ENCODE measurements around the gene LMAN2. TPM values are rescaled to one million over a fixed set of nuclear protein-coding genes. Genes with fewer than 3 reads are reported as not detected.

Gene LMAN2
- total and polyA plus RNA-seq, 12 donors: 46.3 to 215 (median 56.3) TPM

DNA sequence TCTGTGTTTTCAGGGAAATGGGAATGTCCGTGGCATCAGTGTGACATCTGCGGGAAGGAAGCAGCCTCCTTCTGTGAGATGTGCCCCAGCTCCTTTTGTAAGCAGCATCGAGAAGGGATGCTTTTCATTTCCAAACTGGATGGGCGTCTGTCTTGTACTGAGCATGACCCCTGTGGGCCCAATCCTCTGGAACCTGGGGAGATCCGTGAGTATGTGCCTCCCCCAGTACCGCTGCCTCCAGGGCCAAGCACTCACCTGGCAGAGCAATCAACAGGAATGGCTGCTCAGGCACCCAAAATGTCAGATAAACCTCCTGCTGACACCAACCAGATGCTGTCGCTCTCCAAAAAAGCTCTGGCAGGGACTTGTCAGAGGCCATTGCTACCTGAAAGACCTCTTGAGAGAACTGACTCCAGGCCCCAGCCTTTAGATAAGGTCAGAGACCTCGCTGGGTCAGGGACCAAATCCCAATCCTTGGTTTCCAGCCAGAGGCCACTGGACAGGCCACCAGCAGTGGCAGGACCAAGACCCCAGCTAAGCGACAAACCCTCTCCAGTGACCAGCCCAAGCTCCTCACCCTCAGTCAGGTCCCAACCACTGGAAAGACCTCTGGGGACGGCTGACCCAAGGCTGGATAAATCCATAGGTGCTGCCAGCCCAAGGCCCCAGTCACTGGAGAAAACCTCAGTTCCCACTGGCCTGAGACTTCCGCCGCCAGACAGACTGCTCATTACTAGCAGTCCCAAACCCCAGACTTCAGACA lies 57.5 kb downstream of the LMAN2 start:
- no peaks in the 10 kb centered on the region for H3K27me3 ChIP-seq
- 86 to 90% methylated on average over 12 of the region's 12 CpGs for WGBS, 2 donors
- no peaks in the 10 kb centered on the region for H3K9me3 ChIP-seq
- intact Hi-C loops (cut with DNase I): loop anchor here in 1 of 10 donors (10.0 kb wide), 1 partner anchor 179 kb away; no protein-coding TSS in a partner anchor
- no peak overlapping the region for H3K4me3 ChIP-seq
- peaks cover 0 to 93% (median 44%) of the 10 kb centered on the region in 9 donors for H3K36me3 ChIP-seq
- DNase-seq: no peak
- TF ChIP-seq, protein P1, sequence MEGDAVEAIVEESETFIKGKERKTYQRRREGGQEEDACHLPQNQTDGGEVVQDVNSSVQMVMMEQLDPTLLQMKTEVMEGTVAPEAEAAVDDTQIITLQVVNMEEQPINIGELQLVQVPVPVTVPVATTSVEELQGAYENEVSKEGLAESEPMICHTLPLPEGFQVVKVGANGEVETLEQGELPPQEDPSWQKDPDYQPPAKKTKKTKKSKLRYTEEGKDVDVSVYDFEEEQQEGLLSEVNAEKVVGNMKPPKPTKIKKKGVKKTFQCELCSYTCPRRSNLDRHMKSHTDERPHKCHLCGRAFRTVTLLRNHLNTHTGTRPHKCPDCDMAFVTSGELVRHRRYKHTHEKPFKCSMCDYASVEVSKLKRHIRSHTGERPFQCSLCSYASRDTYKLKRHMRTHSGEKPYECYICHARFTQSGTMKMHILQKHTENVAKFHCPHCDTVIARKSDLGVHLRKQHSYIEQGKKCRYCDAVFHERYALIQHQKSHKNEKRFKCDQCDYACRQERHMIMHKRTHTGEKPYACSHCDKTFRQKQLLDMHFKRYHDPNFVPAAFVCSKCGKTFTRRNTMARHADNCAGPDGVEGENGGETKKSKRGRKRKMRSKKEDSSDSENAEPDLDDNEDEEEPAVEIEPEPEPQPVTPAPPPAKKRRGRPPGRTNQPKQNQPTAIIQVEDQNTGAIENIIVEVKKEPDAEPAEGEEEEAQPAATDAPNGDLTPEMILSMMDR (IDR thresholded peaks at IDR 0.05): no peak
- peak overlapping the region in 1 of 10 donors; percentile 17 for H3K27ac ChIP-seq
- H3K4me1 ChIP-seq: peaks cover 10 to 34% (median 24%) of the 10 kb centered on the region in 9 donors
- ATAC-seq: peak in 2 of 8 donors; percentile 3 to 29

DNA sequence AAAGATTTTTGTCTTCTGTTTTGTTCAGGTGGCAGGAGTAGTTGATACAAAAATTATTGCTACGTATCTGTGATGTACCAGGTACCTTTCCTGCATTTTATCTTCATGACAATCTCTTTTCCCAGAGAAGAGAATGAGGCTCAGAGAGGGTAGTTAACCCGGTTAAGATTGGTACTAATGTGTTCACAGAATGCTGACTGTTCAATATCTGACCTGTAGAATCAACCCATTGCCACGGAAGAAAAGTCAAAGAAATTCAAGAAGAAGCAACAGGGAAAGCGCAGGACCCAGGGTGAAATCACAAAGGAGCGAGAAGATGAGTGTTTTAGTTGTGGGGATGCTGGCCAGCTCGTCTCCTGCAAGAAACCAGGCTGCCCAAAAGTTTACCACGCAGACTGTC lies 59.7 kb downstream of the LMAN2 start:
- TF ChIP-seq, protein P1 (IDR thresholded peaks at IDR 0.05): no peak
- intact Hi-C loops (cut with DNase I): loop anchor here in 1 of 10 donors (10.0 kb wide), 1 partner anchor 177 kb away; no protein-coding TSS in a partner anchor
- whole genome bisulfite sequencing, 2 donors: 97 to 99% methylated on average over 7 of the region's 7 CpGs

DNA sequence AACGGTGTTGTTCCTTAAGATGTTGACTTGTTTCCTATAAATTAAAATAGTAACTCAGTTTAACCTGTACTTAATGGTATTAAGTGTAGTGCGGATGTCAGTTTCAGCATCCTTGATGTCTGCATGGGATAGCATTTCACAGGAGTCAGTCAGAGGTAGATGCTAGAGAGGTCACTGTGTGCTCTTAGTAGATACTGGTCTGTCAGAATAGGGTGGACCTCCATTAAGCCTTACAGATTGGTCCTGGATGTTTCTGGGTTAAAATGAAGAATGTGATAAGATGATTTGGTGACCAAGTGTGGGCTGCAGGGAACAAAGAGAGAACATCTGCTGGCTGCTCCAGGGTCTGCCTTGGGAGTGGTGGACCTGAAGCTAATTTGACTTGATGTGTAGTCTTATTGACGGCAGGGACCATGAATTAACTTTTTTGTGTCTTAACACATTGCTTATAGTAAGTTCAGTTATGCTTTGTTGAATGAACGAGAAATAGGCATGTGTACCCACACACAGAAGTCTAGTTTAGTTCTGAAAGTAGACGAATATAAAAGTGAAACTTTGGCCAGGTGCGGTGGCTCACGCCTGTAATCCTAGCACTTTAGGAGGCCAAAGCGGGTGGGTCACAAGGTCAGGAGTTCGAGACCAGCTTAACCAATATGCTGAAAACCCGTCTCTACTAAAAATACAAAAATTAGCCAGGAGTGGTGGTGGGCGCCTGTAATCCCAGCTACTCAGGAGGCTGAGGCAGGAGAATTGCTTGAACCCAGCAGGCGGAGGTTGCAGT lies 60.5 kb downstream of the LMAN2 start:
- Histone ChIP-seq H3K36me3 (peaks cover 0 to 100% (median 66%) of the 10 kb centered on the region in 9 donors), H3K9me3 (no peaks in the 10 kb centered on the region), H3K4me1 (peaks cover 3 to 18% (median 11%) of the 10 kb centered on the region in 9 donors), H3K27ac (no peak overlapping the region), H3K27me3 (no peaks in the 10 kb centered on the region), H3K4me3 (no peak overlapping the region)
- TF ChIP-seq, protein P1 (IDR thresholded peaks at IDR 0.05): no peak
- intact Hi-C loops (cut with DNase I): loop anchor here in 1 of 10 donors (10.0 kb wide), 1 partner anchor 176 kb away; no protein-coding TSS in a partner anchor
- DNase-seq: no peak
- no peak for ATAC-seq
- 95 to 97% methylated on average over 12 of the region's 12 CpGs for WGBS, 2 donors

More for the DNA sequence above, 59.7 kb downstream of the LMAN2 start:
- Histone ChIP-seq H3K27ac (no peak overlapping the region), H3K4me3 (no peak overlapping the region), H3K27me3 (no peaks in the 10 kb centered on the region), H3K9me3 (no peaks in the 10 kb centered on the region), H3K36me3 (peaks cover 0 to 100% (median 60%) of the 10 kb centered on the region in 9 donors), H3K4me1 (peaks cover 8 to 25% (median 18%) of the 10 kb centered on the region in 9 donors)
- ATAC-seq (no peak), DNase-seq (no peak)

DNA sequence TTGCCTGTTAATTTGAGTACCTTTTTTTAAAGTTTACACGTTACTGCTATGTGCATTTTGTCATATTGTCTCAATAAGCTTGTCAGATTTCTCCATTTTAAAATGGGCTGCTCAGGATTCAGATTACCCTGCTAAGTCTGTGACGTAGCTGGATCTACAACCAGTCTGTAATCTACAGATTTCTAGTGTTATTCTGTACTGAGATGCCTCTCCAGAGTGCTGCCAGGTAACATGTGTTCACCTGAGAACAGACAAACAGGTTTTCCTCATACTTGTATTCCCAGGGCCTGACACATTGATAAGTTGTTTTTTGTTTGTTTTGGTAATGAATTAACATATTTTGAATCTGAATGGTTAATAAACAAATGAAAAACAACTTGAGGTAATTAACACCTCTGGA lies 63.3 kb downstream of the LMAN2 start:
- Histone ChIP-seq H3K27ac (no peak overlapping the region), H3K36me3 (peaks cover 0 to 100% (median 62%) of the 10 kb centered on the region in 9 donors), H3K4me3 (no peak overlapping the region), H3K9me3 (no peaks in the 10 kb centered on the region), H3K27me3 (no peaks in the 10 kb centered on the region), H3K4me1 (no peaks in the 10 kb centered on the region)
- whole genome bisulfite sequencing, 2 donors: 93 to 95% methylated on average over 2 of the region's 2 CpGs
- intact Hi-C loops (cut with DNase I): no loop called here
- DNase-seq (no peak), ATAC-seq (no peak)
- TF ChIP-seq, protein P1 (IDR thresholded peaks at IDR 0.05): no peak
